ENCODE data around the gene CDH23.

CDH23 gene

GRCh38 chr10:71523756-71524155, 127.0 kb downstream of the CDH23 start:
- no peak for DNase-seq

GRCh38 chr10:71525092-71525491, 128.4 kb downstream of the CDH23 start:
- DNase-seq: no peak

DNA sequence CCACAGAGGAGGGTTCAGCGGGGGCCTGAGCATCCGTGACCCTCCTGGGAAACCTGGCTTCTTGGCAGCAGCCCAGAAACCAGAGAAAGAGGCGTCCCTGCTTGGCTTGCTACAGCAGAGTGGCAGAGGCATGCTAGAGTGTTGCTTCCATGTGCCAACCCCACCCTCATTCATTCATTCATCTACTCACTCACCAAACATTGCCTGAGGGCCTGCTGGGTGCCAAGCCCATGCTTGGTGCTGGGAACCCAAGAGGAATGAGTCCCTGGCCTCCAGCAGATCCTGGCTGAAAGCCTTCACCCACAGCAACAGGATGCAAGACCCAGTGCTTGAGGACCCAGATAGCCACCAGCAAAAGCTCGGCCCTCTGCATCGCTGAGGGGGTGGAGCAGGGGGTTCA, 129.0 kb downstream of the CDH23 start:
- DNase-seq: no peak

DNA sequence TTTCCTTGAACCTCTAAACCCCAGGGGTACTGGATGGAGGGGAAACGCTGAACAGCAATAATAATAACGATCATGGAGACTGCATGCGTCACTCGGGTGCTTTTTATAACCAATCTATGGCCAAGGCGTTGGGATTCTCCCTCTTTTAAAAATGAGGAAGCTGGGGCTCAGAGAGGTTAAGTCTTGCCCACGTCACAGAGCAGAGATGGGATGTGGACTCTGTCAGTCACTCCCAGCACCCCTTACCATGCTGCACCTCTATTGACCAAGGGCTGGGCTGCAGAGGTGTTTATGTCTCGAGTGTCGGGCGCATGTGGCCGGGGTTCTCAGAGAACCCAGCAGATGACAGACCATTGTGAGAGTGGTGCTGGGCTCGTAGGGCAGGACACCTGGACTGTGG, 129.9 kb downstream of the CDH23 start:
- DNase-seq: no peak

DNA sequence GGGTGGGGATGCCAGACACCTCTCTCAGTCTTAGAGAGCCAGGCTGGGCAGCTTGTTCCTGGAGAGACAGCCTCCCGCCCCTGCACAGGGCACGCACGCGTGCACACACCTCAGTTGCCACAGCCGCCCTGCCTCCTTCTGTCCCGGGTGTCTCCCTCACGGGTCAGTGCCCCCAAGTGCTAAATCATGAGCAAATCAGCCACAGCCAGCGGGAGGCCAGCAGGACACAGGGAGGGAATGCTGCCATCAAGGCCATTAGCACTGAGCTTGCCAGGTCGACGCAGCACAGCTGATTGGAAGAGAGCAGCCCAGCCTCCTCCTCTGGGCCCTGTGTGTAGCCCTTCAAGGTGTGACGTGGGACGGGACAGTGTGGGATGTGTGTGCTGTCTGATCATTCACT, 130.4 kb downstream of the CDH23 start:
- no peak for DNase-seq

GRCh38 chr10:71528371-71529206, 131.9 kb downstream of the CDH23 start:
- DNase-seq: no peak

DNA sequence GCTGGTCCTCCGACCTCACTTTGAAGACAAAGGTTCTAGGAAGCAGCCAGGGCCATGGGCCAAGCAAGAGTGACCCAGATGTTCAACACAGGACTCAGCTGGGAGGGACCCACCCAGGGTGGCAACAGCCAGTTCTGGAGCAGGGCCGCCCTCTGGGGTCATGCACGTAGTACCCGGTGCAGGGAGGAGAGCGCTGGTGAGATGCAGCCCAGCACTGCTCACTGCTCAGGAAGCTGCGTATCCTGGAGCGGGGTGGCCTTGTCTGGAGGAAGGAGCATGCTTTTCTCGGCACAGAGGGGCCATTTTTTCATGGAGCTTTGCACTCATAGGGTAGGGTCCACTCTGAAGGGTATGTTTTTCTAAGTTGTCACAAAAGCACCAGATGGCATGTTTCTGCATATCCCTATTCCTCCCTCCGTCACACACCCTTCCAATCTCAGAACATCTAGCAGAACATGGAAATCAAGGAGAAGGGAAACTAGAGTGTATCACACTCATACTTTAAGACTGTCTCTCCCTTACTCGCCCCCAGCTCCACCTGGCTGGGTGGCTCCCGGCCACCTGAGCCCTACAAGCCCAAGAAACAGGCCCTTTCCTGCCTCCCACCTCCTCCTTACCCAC, 132.6 kb downstream of the CDH23 start:
- no peak for DNase-seq

- no peak for DNase-seq
These were observed 134.1 kb downstream of the CDH23 start for GRCh38 chr10:71530781-71531180.

DNA sequence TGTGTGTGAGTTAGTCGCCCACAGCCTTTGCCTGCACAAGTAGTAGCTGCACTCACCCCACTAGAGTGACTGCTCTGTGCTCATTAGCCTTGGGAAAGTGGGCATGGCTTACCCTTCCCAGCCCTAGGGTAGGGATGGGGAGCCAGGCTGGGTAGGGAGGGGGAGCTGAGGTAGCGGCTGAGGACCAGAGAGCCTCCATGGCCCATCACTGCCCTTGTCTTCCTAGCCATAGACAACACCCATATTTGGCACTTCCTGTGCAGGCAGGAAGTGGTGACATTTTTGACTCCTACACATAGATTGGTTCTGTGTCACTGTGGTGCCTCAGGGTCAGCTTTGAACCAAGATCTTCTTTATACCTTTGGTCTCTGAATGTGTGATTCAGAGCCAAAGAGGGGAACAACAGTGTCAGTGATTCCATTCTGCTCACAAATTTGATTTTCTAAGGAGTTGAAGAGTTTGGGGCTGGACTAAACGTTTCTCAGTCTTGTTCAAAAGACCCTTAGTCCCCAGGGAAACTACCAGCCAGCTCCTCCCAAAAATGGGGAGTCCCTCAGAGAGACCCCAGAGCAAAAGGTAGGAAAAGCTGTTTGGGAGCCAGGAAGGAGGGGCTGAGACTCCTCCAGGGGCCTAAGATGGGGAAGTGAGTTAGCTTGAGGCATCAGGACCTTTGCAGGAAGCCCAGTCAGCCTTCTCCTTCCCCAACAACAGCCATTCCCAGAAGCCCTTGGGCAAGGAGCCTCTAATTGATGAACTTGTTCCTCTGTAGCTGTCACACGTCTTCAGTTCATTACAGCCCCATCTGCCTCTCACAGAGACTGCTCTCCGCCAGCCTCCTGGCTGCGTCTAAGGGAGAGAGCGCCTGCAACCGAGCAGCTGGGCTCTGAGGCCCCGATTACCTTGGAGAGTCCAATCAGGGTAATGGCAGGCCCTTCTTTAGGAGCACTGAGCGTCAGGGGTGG, 135.0 kb downstream of the CDH23 start:
- DNase-seq: no peak

GRCh38 chr10:71532878-71533277, 136.2 kb downstream of the CDH23 start:
- DNase-seq: no peak

GRCh38 chr10:71533936-71534335, 137.2 kb downstream of the CDH23 start:
- no peak for DNase-seq

DNA sequence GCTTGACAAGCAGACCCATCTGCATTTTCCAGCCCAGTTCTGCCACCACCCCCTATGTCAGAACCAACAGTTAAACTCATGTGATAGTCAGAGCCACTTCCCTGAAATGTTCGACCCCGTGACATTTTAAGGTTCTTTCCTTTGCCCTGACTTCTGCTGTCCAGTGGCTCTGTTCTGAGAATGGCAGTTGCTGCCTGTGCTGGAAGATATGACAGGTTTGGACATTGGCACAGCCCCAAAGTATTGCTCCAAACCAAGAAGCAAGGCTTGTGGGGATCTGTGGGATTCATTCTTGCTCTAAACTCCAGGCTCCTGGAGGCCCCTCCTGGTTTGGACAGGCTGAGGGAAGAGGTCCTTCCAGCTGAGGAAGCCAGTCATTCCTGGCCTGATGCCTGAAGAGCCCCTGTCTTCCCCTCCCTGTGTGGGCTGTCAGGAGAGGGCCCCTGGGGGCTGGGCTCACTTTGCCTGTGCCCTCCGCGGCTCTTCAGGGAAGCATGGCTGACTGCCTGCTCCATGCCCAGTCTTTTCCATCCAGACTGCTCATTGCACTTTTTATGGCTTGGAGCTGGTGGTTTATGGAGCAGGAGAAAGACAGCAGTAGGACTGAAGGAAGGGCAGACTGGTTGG, 138.0 kb downstream of the CDH23 start:
- DNase-seq: no peak

DNA sequence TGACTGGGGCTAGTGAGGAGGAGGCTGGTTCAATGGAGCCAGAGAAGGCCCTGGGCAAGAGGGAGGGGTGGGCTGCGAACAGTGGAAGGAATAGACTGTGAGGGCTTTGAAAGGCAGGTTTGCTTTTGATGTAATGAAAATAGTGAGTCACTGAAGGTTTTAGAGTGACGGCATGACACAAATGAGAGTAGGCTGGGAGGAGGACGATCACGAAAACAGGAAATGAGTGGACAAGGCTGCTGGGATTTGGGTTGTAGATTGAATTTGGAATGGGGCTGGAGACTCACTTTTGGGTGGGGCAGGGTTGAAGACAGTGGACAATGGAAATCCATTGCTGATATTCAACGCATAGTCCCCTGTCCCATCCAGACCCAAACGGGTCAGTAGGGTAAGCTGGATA, 139.6 kb downstream of the CDH23 start:
- DNase-seq: no peak

- no peak for DNase-seq
These were observed 140.4 kb downstream of the CDH23 start for GRCh38 chr10:71537125-71537524.

GRCh38 chr10:71537681-71538080, 141.0 kb downstream of the CDH23 start:
- DNase-seq: no peak

DNA sequence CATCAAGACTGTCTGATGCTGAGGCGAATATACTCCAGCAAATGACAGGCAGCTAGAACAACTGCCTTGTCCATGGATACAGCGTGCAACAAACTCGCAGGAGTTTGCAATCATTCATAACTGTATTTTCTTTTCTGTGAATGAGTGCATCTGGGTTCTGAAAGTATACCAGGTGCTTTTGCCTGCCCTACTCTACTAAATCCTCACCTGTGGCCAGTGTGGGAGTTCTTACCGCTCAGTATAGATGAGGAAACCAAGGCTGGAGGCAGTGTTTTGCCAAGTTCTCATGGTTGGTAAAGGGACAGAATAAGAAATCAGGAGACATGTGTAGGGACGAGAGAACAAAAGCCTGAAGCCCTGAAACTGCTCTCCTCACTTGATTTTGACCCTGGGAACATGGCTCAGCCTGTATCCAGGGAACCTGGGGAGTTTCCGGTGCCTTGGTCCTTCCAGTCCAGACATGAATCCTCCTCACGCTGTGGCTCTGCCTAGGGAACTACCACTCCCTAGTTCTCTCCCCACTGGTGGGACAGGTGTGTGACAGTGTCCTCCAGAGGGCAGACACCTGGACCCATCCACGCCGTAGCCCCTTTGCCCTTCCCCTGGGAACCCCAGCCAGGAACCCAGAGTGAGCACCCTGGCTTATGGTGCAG, 142.0 kb downstream of the CDH23 start:
- DNase-seq: no peak

DNA sequence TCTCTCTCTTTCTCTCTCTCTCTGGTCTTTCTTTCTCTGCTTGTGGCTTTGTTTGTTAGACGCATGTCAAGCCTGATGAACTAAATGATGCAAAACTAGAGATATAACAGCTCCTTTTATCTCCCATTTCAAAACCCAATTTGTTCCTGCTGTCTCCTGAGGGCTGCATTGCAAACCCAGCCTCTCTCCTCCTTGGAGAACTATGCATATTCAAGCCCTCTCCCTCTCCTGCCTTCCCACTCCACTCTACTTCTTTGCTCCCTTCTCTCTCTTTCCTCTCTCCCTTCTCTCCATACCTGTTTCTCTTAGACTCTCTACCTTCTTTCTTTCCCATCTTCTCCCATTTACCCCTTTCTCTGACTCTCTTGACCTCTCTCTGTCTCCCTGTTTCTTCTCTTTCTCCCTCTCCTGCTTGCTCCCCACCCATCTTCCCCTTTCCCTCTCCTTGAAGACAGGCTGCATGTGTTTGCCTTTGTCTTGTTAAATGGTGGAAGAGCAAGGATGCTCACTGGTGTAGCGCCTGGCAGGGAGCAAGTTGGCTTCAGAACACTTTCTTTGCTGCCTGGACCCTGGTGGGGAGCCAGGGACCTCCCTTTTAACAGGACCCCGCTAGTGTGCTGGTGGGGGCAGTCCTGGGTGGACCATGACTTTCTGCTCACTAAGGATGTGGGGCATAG, 142.9 kb downstream of the CDH23 start:
- DNase-seq: no peak

- DNase-seq: no peak
These were observed 145.8 kb downstream of the CDH23 start for GRCh38 chr10:71542478-71542877.

DNA sequence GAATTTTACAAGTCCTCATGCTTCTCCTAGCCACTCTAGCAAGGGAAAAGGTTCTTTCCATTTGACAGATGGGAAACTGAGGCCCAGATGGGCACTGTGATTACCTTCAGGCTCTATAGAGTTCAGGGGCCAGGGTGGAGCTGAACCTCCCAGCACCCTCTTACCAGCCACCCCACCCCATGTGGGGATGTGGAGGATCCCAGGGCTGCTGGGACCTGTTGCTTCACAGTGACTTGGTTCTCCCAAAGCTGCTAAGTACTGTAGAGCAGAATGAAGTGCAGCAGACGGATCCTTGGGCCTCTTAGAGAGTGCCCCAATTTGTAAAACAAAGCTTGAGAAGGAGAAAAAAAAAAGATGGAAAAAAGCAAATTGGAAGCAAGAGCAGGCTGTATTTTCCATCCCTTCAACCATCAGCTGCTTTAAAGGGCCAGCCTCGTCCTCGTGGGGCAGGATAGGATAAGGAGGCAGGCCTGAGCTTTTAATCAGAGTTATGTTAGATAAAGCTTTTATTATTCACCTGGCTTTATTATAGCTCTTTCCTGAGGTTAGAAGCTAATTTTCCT, 147.0 kb downstream of the CDH23 start:
- no peak for DNase-seq

DNA sequence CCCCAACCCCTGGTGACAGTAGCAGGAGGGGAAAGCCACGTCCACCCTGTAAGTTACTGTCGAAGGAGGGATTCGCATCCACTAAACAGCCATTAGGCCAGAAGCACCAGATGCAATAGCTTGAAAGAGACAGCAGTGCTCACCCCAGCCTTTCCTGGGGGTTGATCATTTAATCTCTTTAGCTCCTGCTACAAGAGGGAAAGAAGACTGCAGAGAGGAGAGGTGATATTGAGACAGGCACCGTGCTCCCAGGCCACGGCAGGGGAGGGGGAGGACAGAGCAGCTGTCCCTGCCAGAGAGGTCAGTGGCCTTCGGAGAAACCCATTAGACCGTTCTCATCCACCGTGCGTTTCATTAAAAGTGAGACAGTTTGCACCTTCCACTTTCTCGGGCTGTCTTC, 148.3 kb downstream of the CDH23 start:
- DNase-seq: no peak

GRCh38 chr10:71546220-71546619, 149.5 kb downstream of the CDH23 start:
- DNase-seq: no peak

- DNase-seq: no peak
These were observed 150.6 kb downstream of the CDH23 start for GRCh38 chr10:71547312-71547711.
